GM12878 (cell line): ENCODE measurements around the gene KIAA2012. TPM values are rescaled to one million over a fixed set of nuclear protein-coding genes. Genes with fewer than 3 reads are reported as not detected.

Experiments
- BACH1 ChIP-seq: fragments of 450-650 bp; IDR thresholded peaks from 2 replicates; pipeline ENCODE4 v1.6.1; 2017; ENCODE audit warnings: mild to moderate bottlenecking, borderline replicate concordance
- BCL11A ChIP-seq: IDR thresholded peaks from 2 replicates; pipeline ENCODE4 v1.6.1; 2011; ENCODE audit warnings: low read depth, low read length
- BRCA1 ChIP-seq: IDR thresholded peaks from 2 replicates; pipeline ENCODE4 v1.6.1; 2011; ENCODE audit warnings: low read depth, low read length, improper control_type of control experiment
- CEBPB ChIP-seq, 2 experiments: fragments of 150-350 bp in 1 of 2; IDR thresholded peaks; 2 replicates each; pipeline ENCODE4 v1.6.1; 2012 to 2014; ENCODE audit warnings: low read depth in 2 of 2, low read length in 2 of 2, borderline replicate concordance in 1 of 2, inconsistent platforms in 1 of 2
- CHD4 ChIP-seq: fragments of 200-600 bp; sonication (generic); IDR thresholded peaks from 2 replicates; pipeline ENCODE4 v1.6.1; 2016; ENCODE audit warnings: mild to moderate bottlenecking
- CREB1 ChIP-seq: IDR thresholded peaks from 2 replicates; pipeline ENCODE4 v1.6.1; 2012; ENCODE audit warnings: low read depth, mild to moderate bottlenecking, inconsistent platforms
- EED ChIP-seq: sonication (generic); IDR thresholded peaks from 2 replicates; pipeline ENCODE4 v1.6.1; 2016; ENCODE audit warnings: antibody characterized with exemption, low read depth
- EGR1 ChIP-seq, 2 experiments: IDR thresholded peaks; 1 replicate in 1 of 2; 2 replicates in 1 of 2; pipeline ENCODE4 v1.6.1; 2011 to 2012; ENCODE audit warnings: low read depth in 2 of 2, low read length in 2 of 2, borderline replicate concordance in 1 of 2, mild to moderate bottlenecking in 1 of 2, moderate library complexity in 1 of 2
- GABPA ChIP-seq: IDR thresholded peaks from 2 replicates; pipeline ENCODE4 v1.6.1; 2014; ENCODE audit warnings: antibody characterized with exemption, low read depth, mild to moderate bottlenecking, inconsistent platforms
- HCFC1 ChIP-seq: fragments of 150-350 bp; IDR thresholded peaks from 2 replicates; pipeline ENCODE4 v1.6.1; 2014; ENCODE audit warnings: low read length
- IKZF1 ChIP-seq: fragments of 450-650 bp; conservative IDR thresholded peaks from 2 replicates; pipeline ENCODE4 v1.6.1; 2017; ENCODE audit warnings: antibody characterized with exemption, mild to moderate bottlenecking
- MEF2A ChIP-seq: IDR thresholded peaks from 2 replicates; pipeline ENCODE4 v1.6.1; 2011; ENCODE audit warnings: low read depth, mild to moderate bottlenecking, low read length, moderate library complexity; ENCODE audit not compliant: insufficient read depth
- PAX8 ChIP-seq: fragments of 450-650 bp; IDR thresholded peaks from 2 replicates; pipeline ENCODE4 v1.6.1; 2017; ENCODE audit warnings: mild to moderate bottlenecking, moderate library complexity
- POLR2A ChIP-seq: IDR thresholded peaks from 2 replicates; pipeline ENCODE4 v1.6.1; 2011; ENCODE audit warnings: low read depth, mild to moderate bottlenecking, low read length
- RBBP5 ChIP-seq: fragments of 200-600 bp; sonication (generic); conservative IDR thresholded peaks from 2 replicates; pipeline ENCODE4 v1.6.1; 2016
- RELA ChIP-seq: fragments of 450-650 bp; IDR thresholded peaks from 2 replicates; pipeline ENCODE4 v1.8.0; 2014; ENCODE audit warnings: borderline replicate concordance; ENCODE audit not compliant: partially characterized antibody
- SIX5 ChIP-seq: IDR thresholded peaks from 2 replicates; pipeline ENCODE4 v1.6.1; 2011; ENCODE audit warnings: mild to moderate bottlenecking, low read depth, low read length, moderate library complexity; ENCODE audit not compliant: severe bottlenecking
- STAT1 ChIP-seq: fragments of 450-650 bp; conservative IDR thresholded peaks from 2 replicates; pipeline ENCODE4 v1.6.1; 2014; ENCODE audit warnings: antibody characterized with exemption, mild to moderate bottlenecking
- SUZ12 ChIP-seq: fragments of 200-600 bp; sonication (generic); IDR thresholded peaks from one replicate; pipeline ENCODE4 v1.6.1; 2018; ENCODE audit warnings: antibody characterized with exemption, mild to moderate bottlenecking; ENCODE audit not compliant: unreplicated experiment
- TBL1XR1 ChIP-seq: IDR thresholded peaks from 2 replicates; pipeline ENCODE4 v1.6.1; 2012; ENCODE audit warnings: low read depth, low read length, improper control_type of control experiment
- YY1 ChIP-seq: IDR thresholded peaks from 2 replicates; pipeline ENCODE4 v1.6.1; 2011; ENCODE audit warnings: low read depth, mild to moderate bottlenecking, low read length
- polyA plus RNA-seq, 11 experiments: library from polyadenylated mRNA; depleted of rRNA in 4 of 11; unstranded in 6 of 11; stranded (reverse) in 5 of 11; fragments of >200 nt; fragmentation: Nextera tagmentation in 4 of 11; fragmentation: Illumina TruSeq in 1 of 11; extraction: Ambion mirVana in 4 of 11; extraction: Trizol in 1 of 11; gene quantifications; 1 replicate in 1 of 11; 2 replicates in 10 of 11; pipeline versions ENCODE4 v1.2.1 to v1.2.3, GENCODE V29; 2011 to 2016; ENCODE audit warnings: inconsistent platforms in 2 of 11, missing spikeins in 2 of 11, low read depth in 1 of 11
- total RNA-seq, 4 experiments: library from RNA; depleted of rRNA in 3 of 4; stranded (reverse); fragments of >200 nt in 3 of 4; fragmentation: Illumina TruSeq in 1 of 4; extraction: Trizol in 1 of 4; gene quantifications; 2 replicates each; pipeline versions ENCODE4 v1.2.1 to v1.2.3, GENCODE V29; 2013 to 2021
- TF ChIP-seq, protein P1 (sequence below), 3 experiments: IDR thresholded peaks in 2 of 3; conservative IDR thresholded peaks in 1 of 3; 2 replicates each; pipeline ENCODE4 v1.5.1; 2011; ENCODE audit warnings: low read depth in 3 of 3, low read length in 3 of 3, mild to moderate bottlenecking in 3 of 3, control low read depth in 2 of 3, moderate library complexity in 2 of 3, inconsistent platforms in 1 of 3, mixed read lengths in 1 of 3; ENCODE audit not compliant: control insufficient read depth in 2 of 3, insufficient read depth in 1 of 3; ENCODE audit errors: extremely low read depth in 1 of 3
- TF ChIP-seq, protein P2 (sequence below): IDR thresholded peaks from 2 replicates; pipeline ENCODE4 v1.6.1; 2011; ENCODE audit warnings: mild to moderate bottlenecking, low read depth, low read length, moderate library complexity; ENCODE audit not compliant: insufficient replicate concordance
- TF ChIP-seq, protein P3 (sequence below): fragments of 450-650 bp; IDR thresholded peaks from 2 replicates; pipeline ENCODE4 v1.6.1; 2016; ENCODE audit warnings: mild to moderate bottlenecking
- TF ChIP-seq, protein P4 (sequence below): fragments of 450-650 bp; IDR thresholded peaks from 2 replicates; pipeline ENCODE4 v1.6.1; 2014; ENCODE audit warnings: mild to moderate bottlenecking

KIAA2012 gene
- total and polyA plus RNA-seq, 10 of the 15 experiments (the other 5 are each of a cell fraction or from before 2014, with no cell fraction given): 0.03 TPM; not detected in 9

DNA sequence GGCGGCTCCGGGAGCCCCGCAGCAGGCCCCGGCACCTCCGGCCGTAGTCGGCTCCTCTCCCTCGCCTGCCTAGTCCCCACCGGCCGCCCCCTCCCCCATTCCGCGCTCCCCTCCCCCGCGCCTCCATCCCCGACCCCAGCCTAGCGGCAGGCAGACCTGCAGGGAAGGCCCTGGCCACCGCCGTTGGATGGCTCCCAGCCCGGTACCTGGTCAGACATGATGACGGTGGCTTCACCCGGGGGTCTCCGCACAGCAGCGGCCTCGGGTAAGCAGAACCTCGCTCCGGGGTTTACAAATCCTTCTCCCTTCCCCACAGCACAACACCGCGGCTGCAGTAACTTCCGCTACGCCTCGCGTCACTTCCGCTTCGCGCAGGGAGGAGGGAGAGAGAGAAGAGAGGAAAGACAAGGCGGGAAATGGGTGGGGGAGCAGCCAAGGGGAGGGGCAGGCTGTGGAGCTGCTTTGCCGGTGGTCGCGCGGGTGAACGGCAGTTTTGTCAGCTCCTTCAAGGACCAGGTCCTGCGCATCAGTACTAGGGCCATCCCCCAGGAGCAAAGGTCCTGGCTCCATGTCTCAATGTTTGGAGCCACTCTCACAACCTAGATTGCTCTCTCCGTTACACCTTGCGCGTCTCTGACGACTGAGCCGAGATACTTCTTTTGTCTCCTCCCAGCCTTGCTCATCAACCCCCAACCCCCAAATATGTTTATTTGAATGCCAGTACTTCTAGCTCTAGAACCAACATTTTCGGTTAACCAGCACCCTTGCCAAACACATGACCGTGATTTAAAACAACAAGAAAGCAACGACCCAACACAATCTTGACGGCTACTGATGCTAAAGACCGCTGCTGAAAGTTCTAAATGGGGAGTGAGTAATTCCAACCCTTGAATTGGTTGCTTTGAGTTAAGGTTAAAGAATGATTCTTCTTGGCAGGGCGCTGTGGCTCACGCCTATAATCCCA, 165.5 kb downstream of the KIAA2012 start, which contains the start of gene SUMO1 (continued):
- TF ChIP-seq BRCA1 (no peak), MEF2A (no peak), CHD4 (no peak), CEBPB (IDR thresholded peaks at IDR 0.05; ENCODE audit: borderline replicate concordance in 1 of 2, low read depth in 2 of 2, low read length in 2 of 2) (no peak), RBBP5 (no peak), TBL1XR1 (no peak), BCL11A (no peak), RELA (peak; percentile 51), STAT1 (no peak), EGR1 (IDR thresholded peaks at IDR 0.05; ENCODE audit: borderline replicate concordance in 1 of 2, low read depth in 2 of 2, low read length in 2 of 2) (peak in 1 of 2 experiments; percentile 15; a peak in 1 of 3 replicates), CREB1 (peak; percentile 91), YY1 (peak; percentile 48; the same call in 1 of the 2 replicates), SIX5 (no peak), HCFC1 (peak; percentile 50; the same call in 1 of the 2 replicates), SUZ12 (no peak), GABPA (peak; percentile 92), POLR2A (peak; percentile 93), EED (0 out of 2 replicates have a peak, but pooled peaks have one; percentile 18), BACH1 (no peak), PAX8 (no peak), IKZF1 (peak; percentile 16; the same call in 1 of the 2 replicates)
- TF ChIP-seq, protein P1, sequence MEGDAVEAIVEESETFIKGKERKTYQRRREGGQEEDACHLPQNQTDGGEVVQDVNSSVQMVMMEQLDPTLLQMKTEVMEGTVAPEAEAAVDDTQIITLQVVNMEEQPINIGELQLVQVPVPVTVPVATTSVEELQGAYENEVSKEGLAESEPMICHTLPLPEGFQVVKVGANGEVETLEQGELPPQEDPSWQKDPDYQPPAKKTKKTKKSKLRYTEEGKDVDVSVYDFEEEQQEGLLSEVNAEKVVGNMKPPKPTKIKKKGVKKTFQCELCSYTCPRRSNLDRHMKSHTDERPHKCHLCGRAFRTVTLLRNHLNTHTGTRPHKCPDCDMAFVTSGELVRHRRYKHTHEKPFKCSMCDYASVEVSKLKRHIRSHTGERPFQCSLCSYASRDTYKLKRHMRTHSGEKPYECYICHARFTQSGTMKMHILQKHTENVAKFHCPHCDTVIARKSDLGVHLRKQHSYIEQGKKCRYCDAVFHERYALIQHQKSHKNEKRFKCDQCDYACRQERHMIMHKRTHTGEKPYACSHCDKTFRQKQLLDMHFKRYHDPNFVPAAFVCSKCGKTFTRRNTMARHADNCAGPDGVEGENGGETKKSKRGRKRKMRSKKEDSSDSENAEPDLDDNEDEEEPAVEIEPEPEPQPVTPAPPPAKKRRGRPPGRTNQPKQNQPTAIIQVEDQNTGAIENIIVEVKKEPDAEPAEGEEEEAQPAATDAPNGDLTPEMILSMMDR (IDR thresholded peaks at IDR 0.05 in 2 of 3, conservative IDR thresholded peaks at IDR 0.05 in 1 of 3; ENCODE audit: control insufficient read depth in 2 of 3, extremely low read depth in 1 of 3, insufficient read depth in 1 of 3, low read depth in 3 of 3, low read length in 3 of 3): no peak
- TF ChIP-seq, protein P2, sequence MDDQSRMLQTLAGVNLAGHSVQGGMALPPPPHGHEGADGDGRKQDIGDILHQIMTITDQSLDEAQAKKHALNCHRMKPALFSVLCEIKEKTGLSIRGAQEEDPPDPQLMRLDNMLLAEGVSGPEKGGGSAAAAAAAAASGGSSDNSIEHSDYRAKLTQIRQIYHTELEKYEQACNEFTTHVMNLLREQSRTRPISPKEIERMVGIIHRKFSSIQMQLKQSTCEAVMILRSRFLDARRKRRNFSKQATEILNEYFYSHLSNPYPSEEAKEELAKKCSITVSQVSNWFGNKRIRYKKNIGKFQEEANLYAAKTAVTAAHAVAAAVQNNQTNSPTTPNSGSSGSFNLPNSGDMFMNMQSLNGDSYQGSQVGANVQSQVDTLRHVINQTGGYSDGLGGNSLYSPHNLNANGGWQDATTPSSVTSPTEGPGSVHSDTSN: no peak
- TF ChIP-seq, protein P3, sequence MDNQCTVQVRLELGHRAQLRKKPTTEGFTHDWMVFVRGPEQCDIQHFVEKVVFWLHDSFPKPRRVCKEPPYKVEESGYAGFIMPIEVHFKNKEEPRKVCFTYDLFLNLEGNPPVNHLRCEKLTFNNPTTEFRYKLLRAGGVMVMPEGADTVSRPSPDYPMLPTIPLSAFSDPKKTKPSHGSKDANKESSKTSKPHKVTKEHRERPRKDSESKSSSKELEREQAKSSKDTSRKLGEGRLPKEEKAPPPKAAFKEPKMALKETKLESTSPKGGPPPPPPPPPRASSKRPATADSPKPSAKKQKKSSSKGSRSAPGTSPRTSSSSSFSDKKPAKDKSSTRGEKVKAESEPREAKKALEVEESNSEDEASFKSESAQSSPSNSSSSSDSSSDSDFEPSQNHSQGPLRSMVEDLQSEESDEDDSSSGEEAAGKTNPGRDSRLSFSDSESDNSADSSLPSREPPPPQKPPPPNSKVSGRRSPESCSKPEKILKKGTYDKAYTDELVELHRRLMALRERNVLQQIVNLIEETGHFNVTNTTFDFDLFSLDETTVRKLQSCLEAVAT: peak; percentile 63; the same call in 1 of the 2 replicates
- TF ChIP-seq, protein P4, sequence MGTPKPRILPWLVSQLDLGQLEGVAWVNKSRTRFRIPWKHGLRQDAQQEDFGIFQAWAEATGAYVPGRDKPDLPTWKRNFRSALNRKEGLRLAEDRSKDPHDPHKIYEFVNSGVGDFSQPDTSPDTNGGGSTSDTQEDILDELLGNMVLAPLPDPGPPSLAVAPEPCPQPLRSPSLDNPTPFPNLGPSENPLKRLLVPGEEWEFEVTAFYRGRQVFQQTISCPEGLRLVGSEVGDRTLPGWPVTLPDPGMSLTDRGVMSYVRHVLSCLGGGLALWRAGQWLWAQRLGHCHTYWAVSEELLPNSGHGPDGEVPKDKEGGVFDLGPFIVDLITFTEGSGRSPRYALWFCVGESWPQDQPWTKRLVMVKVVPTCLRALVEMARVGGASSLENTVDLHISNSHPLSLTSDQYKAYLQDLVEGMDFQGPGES: 0 out of 2 replicates have a peak, but pooled peaks have one; percentile 20
